ENCODE measurements around the gene NTM. TPM values are rescaled to one million over a fixed set of nuclear protein-coding genes. Genes with fewer than 3 reads are reported as not detected.
"Not testable (repeated sequence)": the region's sequence is repeated elsewhere in the genome, so short reads cannot be mapped to it uniquely, and the experiment has no call there.

NTM gene
- total and polyA plus RNA-seq, 10 donors = 0.13 to 1.6 (median 0.67) TPM

- intact Hi-C loops (cut with DNase I; ENCODE audit: low total_unique reads) = no loop called here
- no peak for DNase-seq
- H3K4me1 ChIP-seq = no peaks in the 10 kb centered on the region
- no peak overlapping the region for H3K27ac ChIP-seq
- TF ChIP-seq POLR2A (IDR thresholded peaks at IDR 0.05) (no peak), POLR2AphosphoS5 (IDR thresholded peaks at IDR 0.05) (no peak)
- TF ChIP-seq, protein P1, sequence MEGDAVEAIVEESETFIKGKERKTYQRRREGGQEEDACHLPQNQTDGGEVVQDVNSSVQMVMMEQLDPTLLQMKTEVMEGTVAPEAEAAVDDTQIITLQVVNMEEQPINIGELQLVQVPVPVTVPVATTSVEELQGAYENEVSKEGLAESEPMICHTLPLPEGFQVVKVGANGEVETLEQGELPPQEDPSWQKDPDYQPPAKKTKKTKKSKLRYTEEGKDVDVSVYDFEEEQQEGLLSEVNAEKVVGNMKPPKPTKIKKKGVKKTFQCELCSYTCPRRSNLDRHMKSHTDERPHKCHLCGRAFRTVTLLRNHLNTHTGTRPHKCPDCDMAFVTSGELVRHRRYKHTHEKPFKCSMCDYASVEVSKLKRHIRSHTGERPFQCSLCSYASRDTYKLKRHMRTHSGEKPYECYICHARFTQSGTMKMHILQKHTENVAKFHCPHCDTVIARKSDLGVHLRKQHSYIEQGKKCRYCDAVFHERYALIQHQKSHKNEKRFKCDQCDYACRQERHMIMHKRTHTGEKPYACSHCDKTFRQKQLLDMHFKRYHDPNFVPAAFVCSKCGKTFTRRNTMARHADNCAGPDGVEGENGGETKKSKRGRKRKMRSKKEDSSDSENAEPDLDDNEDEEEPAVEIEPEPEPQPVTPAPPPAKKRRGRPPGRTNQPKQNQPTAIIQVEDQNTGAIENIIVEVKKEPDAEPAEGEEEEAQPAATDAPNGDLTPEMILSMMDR (IDR thresholded peaks at IDR 0.05 in 8 of 11, conservative IDR thresholded peaks at IDR 0.05 in 3 of 11) = no peak
- 64 to 92% (median 79%) methylated on average over 8 of the region's 8 CpGs for WGBS, 5 donors
- peaks cover 0 to 7% (median 0%) of the 10 kb centered on the region in 7 donors for H3K27me3 ChIP-seq (replicated peaks in 1 of 7)
- H3K4me3 ChIP-seq = no peak overlapping the region
- H3K36me3 ChIP-seq = no peaks in the 10 kb centered on the region
- no peaks in the 10 kb centered on the region for H3K9me3 ChIP-seq
Measured at GRCh38 chr11:132318421-132319157, 948.2 kb downstream of the NTM start.

DNA sequence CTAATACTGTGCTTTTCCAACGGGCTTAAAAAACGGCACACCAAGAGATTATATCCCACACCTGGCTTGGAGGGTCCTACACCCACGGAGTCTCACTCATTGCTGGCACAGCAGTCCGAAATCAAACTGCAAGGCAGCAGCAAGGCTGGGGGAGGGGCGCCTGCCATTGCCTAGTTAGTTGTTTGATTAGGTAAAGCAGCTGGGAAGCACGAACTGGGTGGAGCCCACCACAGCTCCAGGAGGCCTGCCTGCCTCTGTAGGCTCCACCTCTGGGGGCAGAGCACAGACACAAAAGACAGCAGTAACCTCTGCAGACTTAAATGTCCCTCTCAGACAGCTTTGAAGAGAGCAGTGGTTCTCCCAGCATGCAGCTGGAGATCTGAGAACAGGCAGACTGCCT lies 949.0 kb downstream of the NTM start:
- H3K27me3 ChIP-seq (replicated peaks in 1 of 7); H3K36me3 ChIP-seq; H3K9me3 ChIP-seq; intact Hi-C loops (cut with DNase I; ENCODE audit: low total_unique reads); H3K4me3 ChIP-seq; H3K4me1 ChIP-seq; DNase-seq; H3K27ac ChIP-seq: not testable (repeated sequence)
- 68 to 90% (median 83%) methylated on average over 5 to 6 of the region's 6 CpGs for WGBS, 5 donors

- DNase-seq = no peak
- H3K4me3 ChIP-seq = no peak overlapping the region
- H3K36me3 ChIP-seq = no peaks in the 10 kb centered on the region
- no peak for TF ChIP-seq POLR2AphosphoS5 (IDR thresholded peaks at IDR 0.05)
- TF ChIP-seq, protein P1 (IDR thresholded peaks at IDR 0.05 in 8 of 11, conservative IDR thresholded peaks at IDR 0.05 in 3 of 11) = no peak
- 53 to 68% (median 58%) methylated on average over 7 of the region's 7 CpGs for WGBS, 5 donors
- H3K4me1 ChIP-seq = no peaks in the 10 kb centered on the region
- H3K27me3 ChIP-seq (replicated peaks in 1 of 7) = no peaks in the 10 kb centered on the region
- intact Hi-C loops (cut with DNase I; ENCODE audit: low total_unique reads) = no loop called here
- no peak overlapping the region for H3K27ac ChIP-seq
- no peaks in the 10 kb centered on the region for H3K9me3 ChIP-seq
Measured at GRCh38 chr11:132330515-132330914, 960.1 kb downstream of the NTM start.

- intact Hi-C loops (cut with DNase I; ENCODE audit: low total_unique reads) = no loop called here
- 73 to 85% (median 76%) methylated on average over 6 to 9 of the region's 9 CpGs for WGBS, 5 donors
- Histone ChIP-seq H3K36me3 (no peaks in the 10 kb centered on the region), H3K27ac (no peak overlapping the region), H3K9me3 (no peaks in the 10 kb centered on the region), H3K27me3 (replicated peaks in 1 of 7) (no peaks in the 10 kb centered on the region), H3K4me3 (no peak overlapping the region), H3K4me1 (no peaks in the 10 kb centered on the region)
- DNase-seq = no peak
- TF ChIP-seq POLR2AphosphoS5 (IDR thresholded peaks at IDR 0.05) (no peak), POLR2A (IDR thresholded peaks at IDR 0.05) (no peak)
- TF ChIP-seq, protein P1 (IDR thresholded peaks at IDR 0.05 in 8 of 11, conservative IDR thresholded peaks at IDR 0.05 in 3 of 11) = no peak
Measured at GRCh38 chr11:132332521-132332920, 962.1 kb downstream of the NTM start.

Data from spleen (tissue), 11 donors.